HG02885 (cell line): Measurements from ENCODE around the gene BTNL9.
"Not testable (repeated sequence)": the region's sequence is repeated elsewhere in the genome, so short reads cannot be mapped to it uniquely, and the experiment has no call there.

Experiments
- ATAC-seq: cut with Tn5 transposase; IDR thresholded peaks from one replicate; pipeline ENCODE4 v1.9.1; 2021; ENCODE audit warnings: mild to moderate bottlenecking; ENCODE audit not compliant: unreplicated experiment, poor library complexity

The BTNL9 gene

GRCh38 chr5:181042036-181042713 lies 2.1 kb downstream of the BTNL9 start:
- ATAC-seq = no peak

- no peak for ATAC-seq
Observed at GRCh38 chr5:181042722-181043121, 2.7 kb downstream of the BTNL9 start.

GRCh38 chr5:181043285-181044092 lies 3.4 kb downstream of the BTNL9 start:
- no peak for ATAC-seq

- ATAC-seq = no peak
Observed at GRCh38 chr5:181044093-181044599, 4.1 kb downstream of the BTNL9 start.

GRCh38 chr5:181044662-181045305 lies 4.7 kb downstream of the BTNL9 start:
- no peak for ATAC-seq

GRCh38 chr5:181045316-181045715 lies 5.2 kb downstream of the BTNL9 start:
- ATAC-seq = no peak

- ATAC-seq = not testable (repeated sequence)
Observed at GRCh38 chr5:181045857-181046256, 5.8 kb downstream of the BTNL9 start.

- ATAC-seq = no peak
Observed at GRCh38 chr5:181047288-181047687, 7.2 kb downstream of the BTNL9 start.

- ATAC-seq = no peak
Observed at GRCh38 chr5:181047921-181048320, 7.9 kb downstream of the BTNL9 start.

- no peak for ATAC-seq
Observed at GRCh38 chr5:181050016-181050415, 9.9 kb downstream of the BTNL9 start.

GRCh38 chr5:181051841-181052671 lies 12.0 kb downstream of the BTNL9 start:
- ATAC-seq = peak; percentile 17

- ATAC-seq = peak; percentile 47
Observed at GRCh38 chr5:181052672-181053487, 12.8 kb downstream of the BTNL9 start.

GRCh38 chr5:181053488-181054121 lies 13.5 kb downstream of the BTNL9 start:
- ATAC-seq = peak; percentile 21

- ATAC-seq = no peak
Observed at GRCh38 chr5:181054138-181054537, 14.1 kb downstream of the BTNL9 start.

- ATAC-seq = no peak
Observed at GRCh38 chr5:181054871-181055459, 14.9 kb downstream of the BTNL9 start.

GRCh38 chr5:181056431-181056830 lies 16.4 kb downstream of the BTNL9 start:
- no peak for ATAC-seq

GRCh38 chr5:181058321-181058720 lies 18.3 kb downstream of the BTNL9 start:
- ATAC-seq = no peak

- ATAC-seq = no peak
Observed at GRCh38 chr5:181058786-181059296, 18.8 kb downstream of the BTNL9 start.
